ENCODE measurements around the gene TBX4.

The TBX4 gene

GRCh38 chr17:61455324-61456060 lies 3.3 kb downstream of the TBX4 start:
- DNase-seq: no peak

GRCh38 chr17:61456061-61456681 lies 3.9 kb downstream of the TBX4 start:
- no peak for DNase-seq

- no peak for DNase-seq
These were observed 4.5 kb downstream of the TBX4 start for GRCh38 chr17:61456688-61457225.

GRCh38 chr17:61457226-61457983 lies 5.2 kb downstream of the TBX4 start:
- DNase-seq: no peak

GRCh38 chr17:61458000-61458399 lies 5.8 kb downstream of the TBX4 start:
- DNase-seq: no peak

GRCh38 chr17:61458421-61459141 lies 6.4 kb downstream of the TBX4 start:
- DNase-seq: no peak

- no peak for DNase-seq
These were observed 7.1 kb downstream of the TBX4 start for GRCh38 chr17:61459142-61459809.

- no peak for DNase-seq
These were observed 7.9 kb downstream of the TBX4 start for GRCh38 chr17:61459939-61460718.

GRCh38 chr17:61460796-61461585 lies 8.8 kb downstream of the TBX4 start:
- DNase-seq: no peak

- DNase-seq: no peak
These were observed 9.4 kb downstream of the TBX4 start for GRCh38 chr17:61461586-61461966.

GRCh38 chr17:61461967-61462718 lies 9.9 kb downstream of the TBX4 start:
- DNase-seq: no peak

GRCh38 chr17:61462719-61463315 lies 10.6 kb downstream of the TBX4 start:
- no peak for DNase-seq

GRCh38 chr17:61463316-61464129 lies 11.3 kb downstream of the TBX4 start:
- no peak for DNase-seq

- DNase-seq: no peak
These were observed 12.1 kb downstream of the TBX4 start for GRCh38 chr17:61464130-61464842.

- no peak for DNase-seq
These were observed 12.6 kb downstream of the TBX4 start for GRCh38 chr17:61464843-61465180.

- DNase-seq: no peak
These were observed 13.5 kb downstream of the TBX4 start for GRCh38 chr17:61465550-61466237.

- no peak for DNase-seq
These were observed 14.0 kb downstream of the TBX4 start for GRCh38 chr17:61466246-61466645.

Data from SHP77 treated with DMSO at 0.1 percent for 48 hours (cell line).